Suprapubic skin (tissue), 3 donors: ENCODE results near the gene FAM120C.

ENCODE experiments used
- POLR2AphosphoS5 ChIP-seq, 3 donors: sonication (generic); formaldehyde crosslinking; IDR thresholded peaks; one replicate each; pipeline ENCODE4 v1.6.1; 2017; ENCODE audit warnings: antibody characterized with exemption in 3 of 3
- TF ChIP-seq, protein P1 (sequence below), 2 donors: fragments of 200-600 bp in 1 of 2; fragments of 450-650 bp in 1 of 2; sonication (generic) in 1 of 2; IDR thresholded peaks; one replicate each; pipeline ENCODE4 v1.5.1; 2016 to 2019; ENCODE audit warnings: antibody characterized with exemption in 2 of 2, mild to moderate bottlenecking in 1 of 2, moderate library complexity in 1 of 2

DNA sequence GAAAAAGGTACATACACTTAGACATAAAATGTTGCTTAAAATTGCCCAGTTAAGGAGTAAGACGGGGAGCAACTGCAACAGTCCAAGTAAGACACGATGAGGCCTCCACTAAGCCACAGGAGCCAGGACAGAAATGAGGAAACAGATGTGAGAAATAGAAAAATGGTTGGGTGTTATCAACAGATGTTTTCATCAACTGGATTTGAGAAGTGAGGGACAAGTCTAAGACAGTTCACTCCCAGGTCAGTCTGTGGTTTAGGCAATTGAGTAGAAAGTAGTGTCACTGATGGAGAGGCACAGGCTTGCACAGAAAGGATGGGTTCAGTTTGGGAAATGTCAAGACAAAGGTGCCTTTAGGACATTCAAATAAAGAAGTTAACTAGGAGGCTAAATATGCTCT lies 115.3 kb downstream of the FAM120C start:
- TF ChIP-seq POLR2AphosphoS5 (IDR thresholded peaks at IDR 0.05): no peak
- TF ChIP-seq, protein P1, sequence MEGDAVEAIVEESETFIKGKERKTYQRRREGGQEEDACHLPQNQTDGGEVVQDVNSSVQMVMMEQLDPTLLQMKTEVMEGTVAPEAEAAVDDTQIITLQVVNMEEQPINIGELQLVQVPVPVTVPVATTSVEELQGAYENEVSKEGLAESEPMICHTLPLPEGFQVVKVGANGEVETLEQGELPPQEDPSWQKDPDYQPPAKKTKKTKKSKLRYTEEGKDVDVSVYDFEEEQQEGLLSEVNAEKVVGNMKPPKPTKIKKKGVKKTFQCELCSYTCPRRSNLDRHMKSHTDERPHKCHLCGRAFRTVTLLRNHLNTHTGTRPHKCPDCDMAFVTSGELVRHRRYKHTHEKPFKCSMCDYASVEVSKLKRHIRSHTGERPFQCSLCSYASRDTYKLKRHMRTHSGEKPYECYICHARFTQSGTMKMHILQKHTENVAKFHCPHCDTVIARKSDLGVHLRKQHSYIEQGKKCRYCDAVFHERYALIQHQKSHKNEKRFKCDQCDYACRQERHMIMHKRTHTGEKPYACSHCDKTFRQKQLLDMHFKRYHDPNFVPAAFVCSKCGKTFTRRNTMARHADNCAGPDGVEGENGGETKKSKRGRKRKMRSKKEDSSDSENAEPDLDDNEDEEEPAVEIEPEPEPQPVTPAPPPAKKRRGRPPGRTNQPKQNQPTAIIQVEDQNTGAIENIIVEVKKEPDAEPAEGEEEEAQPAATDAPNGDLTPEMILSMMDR (IDR thresholded peaks at IDR 0.05): no peak
